HuH-7.5 (cell line): ENCODE measurements around the gene INSYN2A.

Experiments used
- DNase-seq: peaks from one replicate; pipeline ENCODE4 v3.0.0; 2011; ENCODE audit warnings: low spot score

INSYN2A gene, protein sequence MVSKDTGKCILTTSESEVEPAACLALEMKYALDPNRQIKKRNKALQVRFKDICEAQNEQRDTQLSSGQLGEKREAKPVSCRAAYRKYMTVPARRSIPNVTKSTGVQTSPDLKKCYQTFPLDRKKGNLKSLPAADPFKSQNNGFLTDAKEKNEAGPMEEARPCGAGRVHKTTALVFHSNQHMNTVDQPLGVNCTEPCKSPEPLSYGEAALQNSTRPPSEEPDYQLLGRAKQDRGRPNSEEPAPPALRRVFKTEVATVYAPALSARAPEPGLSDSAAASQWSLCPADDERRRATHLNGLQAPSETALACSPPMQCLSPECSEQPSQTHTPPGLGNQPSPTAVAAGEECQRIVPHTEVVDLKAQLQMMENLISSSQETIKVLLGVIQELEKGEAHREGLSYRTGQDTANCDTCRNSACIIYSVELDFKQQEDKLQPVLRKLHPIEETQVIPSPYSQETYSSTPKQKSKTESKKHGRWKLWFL

DNA sequence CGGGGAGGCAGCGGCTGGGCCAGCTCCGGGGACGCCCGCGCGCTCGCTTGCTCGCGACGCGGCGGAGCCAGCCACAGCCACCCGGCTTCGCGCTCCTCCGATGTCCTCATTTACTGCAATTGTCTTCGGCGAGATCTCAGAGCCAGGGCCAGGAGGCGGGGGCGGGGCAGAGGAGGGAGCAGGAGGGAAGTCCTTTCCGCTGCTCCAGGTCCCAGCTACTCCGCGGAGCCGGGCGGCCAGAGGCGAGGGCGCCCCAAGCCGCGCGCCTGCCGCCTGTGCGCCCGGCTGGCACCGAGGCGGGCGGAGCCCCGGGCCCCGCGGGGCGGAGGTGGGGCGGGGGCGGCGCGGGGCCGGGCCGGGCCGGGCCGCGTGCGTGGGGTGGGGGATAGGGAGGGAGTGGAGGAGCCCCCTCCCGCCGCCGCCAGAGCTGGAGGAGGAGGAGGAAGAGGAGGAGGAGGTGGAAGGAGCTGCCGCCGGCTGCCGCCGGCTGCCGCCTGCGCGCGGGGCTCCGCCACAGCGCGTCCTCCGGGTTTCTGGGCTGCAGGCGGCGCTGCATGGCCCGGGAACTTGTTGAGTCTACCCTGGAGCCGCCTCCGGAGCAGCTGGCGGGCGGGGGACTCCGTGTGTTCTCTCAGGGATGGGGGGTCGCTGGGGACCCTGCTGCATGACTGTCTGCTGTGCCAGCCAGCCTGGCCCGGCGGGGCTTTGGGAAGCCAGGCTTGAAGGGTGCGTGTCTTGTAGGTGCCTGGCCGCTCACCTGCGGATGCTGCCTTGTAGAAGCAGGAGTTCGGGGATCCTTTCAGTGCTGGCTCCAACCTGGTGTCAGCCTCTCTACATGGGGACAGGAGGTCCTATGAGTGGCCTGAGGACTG lies at the start of gene INSYN2A:
Gene INSYN2A, minus strand, starts transcription at position 310 of the 872 bp plus-strand sequence. CDS start 20,196 bp downstream, outside the sequence.
- no peak for DNase-seq

DNA sequence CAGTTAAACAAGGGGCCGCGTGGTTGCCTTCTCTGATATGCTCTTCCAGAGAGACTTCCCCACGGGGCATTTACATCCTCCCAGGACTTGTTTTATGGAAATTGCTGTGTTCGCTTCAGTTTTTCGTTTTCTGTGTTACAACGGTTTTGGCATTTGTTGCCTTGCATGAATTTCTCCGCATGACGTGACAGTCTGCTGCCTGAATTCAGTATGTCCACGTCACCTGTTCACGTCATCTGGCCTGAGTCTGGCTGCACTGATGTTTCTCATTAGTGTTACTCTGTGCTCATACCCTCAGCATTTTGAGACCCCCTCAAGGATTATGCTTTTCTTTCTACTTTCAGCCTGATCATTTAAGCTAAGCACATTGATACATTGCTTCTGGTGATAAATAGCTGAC lies 49.1 kb upstream of the INSYN2A start:
- DNase-seq = no peak

DNA sequence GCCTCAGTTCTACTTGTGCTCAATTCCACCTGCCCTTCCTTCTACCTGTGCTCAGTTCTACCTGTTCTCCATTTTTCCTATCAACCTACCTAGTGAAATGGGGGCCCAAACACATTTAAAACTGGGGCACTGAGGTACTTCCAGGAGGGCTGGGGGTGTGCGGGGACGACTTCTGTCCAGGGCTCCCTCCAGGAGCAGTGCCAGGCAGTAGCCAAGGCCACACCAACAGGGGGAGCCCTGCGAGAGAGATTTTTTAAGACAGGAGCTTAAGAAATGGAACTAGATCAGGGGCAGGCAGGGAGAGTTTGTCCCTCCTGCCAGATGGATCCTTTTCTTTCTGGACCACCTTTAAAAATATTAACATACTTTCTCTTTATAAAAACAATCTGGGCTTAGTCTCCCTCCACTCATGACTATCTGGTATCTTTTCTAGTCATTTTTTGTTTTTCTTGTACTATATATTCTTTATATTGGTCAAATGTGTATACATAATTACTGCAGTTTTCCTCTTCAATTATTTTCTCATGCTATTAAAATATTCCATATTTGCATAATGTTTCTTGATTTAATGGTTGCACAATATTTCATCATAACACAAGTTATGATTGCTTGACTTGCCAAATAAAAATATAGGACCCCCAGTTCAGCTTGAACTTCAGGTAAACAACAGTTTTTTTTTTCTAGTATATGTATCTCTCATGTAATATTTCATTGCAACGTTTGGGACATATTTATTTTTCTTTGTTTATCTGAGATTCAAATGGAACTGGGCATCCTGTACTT lies 47.3 kb upstream of the INSYN2A start:
- peak; percentile 32 for DNase-seq

DNA sequence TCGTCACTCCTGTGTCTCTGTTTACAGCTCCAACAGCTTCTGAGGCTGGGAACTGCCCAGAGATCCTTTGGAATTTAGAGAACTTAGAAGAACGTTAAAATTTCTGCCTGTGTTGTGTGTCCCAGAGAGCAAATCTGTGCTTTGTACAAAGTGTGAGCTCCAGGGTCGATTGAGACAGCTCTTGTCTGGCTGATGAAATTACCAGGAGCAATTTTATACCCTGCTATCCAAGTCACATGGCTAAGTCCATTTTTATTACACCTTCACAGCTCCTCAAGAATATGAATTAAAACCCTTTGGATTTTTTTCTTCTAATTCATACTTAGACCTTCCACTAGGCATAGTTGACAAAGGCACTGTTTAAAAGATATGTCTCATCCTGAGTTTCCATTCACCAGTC lies 46.5 kb upstream of the INSYN2A start:
- DNase-seq = no peak

DNA sequence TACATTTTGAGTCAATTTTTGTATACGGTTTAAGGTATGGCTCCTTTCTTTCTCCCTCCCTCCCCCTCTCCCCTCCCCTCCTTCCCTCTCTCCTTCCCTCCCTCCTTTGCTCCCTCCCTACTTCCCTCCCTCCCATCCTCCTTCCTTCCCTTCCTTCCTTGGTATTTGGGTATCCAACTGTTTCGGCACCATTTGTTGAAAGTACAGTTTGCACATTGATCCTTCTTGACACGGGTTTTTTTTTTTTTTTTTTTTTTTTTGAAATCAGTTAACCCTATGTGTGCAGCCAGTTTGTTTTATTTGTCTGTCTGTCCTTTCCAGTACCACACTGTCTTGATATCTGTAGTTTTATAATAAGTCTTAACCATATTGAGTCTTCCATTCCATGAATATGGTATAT lies 39.9 kb upstream of the INSYN2A start:
- no peak for DNase-seq

DNA sequence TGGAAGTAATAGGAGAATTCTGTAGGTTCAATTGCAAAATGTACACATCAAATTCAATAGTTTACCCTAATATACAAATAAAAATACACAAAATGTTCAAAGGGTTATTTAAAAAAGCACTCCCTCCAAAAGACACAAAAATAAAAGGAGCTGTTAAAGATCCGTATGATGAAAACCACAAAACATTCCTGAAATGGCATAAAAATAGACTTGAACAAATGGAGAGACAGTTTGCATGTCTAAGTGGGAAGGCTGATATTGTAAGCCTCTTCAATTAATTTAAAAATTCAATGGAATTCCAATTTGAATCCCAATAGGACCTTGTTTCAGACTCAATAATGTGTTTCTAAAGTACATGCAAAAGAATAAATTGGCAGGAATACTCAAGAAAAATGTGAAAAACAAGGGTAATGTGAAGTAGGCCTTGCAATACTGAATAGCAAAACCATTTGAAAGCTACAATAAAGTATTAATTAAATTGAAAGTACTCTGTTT lies 38.0 kb upstream of the INSYN2A start:
- DNase-seq = no peak

DNA sequence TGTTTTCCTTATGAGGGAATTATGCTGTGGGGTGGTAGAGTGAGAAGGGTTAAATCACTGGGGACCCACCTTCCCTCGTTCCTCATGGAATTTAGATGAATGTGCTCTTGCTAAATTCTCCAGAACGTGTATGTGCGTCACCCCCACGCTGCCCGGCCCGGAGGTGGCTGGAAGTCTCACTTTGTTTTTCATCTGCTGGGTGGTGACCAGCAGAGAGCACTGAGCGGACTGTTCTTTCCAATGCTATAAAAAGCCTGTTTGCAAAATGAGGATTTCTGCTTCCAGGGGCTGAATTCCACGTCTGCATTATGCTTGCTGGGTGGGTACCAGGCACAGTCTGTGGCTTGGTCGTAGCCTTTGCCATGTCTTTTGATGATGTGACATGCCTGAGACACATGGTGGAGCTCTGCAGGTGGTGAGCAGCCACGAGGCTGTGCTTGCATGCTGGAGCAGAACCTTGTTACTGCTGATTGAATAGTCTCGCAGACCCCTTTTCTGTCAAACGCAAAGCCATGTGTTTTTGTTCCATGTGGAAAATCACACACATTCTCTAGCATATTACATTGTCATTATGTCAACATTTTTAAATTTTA lies 31.9 kb upstream of the INSYN2A start:
- no peak for DNase-seq

DNA sequence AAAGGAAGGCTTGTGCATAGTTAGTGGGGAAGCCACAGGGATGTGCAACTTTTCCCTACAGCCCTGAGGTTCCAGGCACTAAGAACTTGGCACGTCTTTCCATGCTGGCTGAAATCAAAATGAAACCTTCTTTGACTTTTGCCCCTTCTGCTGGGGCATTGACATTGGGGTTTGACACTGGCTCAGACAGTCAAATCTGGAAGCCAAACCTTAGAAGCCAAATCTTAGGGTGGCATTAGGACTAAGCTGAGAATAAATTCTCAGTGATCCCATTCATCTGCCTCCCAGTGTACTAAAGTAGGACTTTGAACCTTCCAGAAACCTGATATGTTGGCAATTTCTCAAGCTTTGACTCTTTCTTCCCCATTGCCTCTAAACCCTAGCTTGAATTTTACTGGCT lies 31.3 kb upstream of the INSYN2A start:
- peak; percentile 8 for DNase-seq

DNA sequence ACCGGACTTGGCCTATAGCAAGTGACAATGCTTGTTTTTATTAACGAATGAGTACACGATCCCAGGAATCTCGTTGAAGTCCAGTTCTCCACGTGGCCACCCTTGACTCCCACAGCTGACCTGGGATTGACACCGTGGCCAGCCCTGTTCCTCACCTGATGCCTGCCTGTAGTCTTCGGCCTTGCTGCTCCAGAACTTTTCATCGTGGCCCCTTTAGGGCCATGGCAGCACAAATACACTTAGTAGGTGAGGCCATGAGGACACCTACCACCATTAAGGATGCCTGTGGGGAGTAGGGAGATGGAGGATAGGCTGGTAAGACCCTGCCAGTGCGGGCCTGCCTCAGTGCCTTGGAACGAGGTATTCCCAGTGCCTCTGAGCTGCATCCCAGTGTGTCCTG lies 30.6 kb upstream of the INSYN2A start:
- no peak for DNase-seq

DNA sequence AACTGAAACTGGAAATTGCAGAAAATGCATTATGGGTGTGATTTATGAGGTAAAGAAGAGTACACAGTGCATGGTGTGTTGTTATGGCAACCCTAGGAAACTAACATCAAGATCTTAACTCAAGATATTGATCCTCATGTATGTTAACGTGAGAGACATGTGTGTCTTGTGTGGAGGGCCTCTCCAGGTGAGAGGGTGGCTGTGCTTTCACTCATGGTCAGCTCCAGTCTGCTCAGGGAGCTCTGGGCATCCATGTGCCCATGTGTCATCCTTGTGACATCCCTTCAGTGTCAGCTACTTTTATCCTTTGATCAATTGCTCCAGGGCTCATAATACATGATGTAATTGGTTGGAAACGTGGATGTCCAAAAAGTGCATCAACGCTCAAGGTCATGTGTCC lies 24.9 kb upstream of the INSYN2A start:
- DNase-seq = no peak

DNA sequence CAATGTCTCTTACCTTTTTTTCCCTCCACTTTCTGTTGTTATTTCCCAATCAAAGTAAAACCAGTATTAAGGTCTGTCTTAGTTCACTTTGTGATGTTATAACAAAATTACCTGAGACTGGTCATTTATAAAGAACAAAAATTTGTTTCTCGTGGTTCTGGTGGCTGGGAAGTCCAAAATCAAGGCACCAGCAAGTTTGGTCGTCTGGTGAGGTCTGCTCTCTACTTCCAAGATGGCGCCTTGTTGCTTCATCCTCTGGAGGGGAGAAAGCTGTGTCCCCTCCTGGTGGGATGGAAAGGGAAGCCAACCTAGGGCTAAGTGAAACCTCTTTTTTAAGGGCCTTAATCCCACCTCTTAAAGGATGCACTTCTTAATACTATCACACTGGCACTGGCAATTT lies 22.3 kb upstream of the INSYN2A start:
- DNase-seq = no peak

DNA sequence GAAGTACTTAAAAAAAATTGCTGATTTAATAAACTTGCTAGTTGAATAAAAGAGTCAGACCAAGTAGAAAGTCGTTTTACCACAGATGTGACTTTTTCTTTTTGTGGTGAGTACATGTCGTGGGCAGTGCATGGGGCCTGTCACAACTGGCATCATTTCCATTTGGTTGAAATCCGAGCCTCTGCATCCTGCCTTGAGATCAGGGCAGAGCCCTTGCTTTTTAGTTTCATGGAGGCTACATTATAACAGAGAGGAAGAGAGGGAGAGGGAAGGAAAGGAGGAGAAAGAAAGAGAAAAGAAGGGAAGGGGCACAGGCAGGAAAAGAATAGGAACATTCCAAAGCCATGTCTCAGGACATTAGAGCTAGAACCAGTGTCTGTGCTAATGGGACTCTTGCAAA lies 20.4 kb upstream of the INSYN2A start:
- DNase-seq = no peak

DNA sequence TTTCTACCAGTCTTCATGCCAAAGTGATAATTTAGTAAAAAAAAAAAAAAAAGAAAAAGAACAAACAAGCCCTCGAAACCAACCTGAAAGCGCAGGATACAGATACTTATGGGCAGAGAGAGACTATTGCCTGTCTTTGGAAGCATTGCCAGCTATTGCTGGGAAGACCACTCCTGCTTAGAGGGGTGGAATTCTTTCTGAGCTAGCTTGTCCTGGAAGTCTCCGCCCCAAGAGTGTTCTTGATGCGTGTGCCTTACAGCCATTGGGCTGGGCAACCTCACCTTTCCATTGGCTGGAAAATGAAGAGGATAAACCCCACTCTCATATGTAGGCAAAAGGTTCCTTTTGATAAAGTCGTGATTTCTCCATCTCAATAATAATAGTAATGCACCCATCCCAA lies 19.9 kb upstream of the INSYN2A start:
- DNase-seq = no peak

DNA sequence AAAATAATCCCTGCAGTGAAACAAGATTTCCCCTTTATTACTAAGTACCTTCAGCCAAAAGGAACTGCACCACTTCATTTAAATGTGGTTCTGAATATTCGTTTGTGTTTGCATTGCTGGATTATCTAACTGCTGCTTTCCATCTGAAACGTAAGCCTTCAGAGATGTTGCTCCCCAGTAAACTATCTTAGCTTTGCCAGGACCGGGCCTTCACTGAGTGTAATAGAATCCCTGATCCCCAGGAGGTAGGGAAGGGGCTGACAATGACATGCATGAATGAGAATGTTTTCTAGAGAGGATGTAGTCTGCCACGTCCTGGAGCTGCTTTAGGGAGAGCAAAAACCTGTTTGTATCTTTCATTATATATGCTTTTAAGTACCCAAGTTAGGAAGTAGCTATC lies 19.5 kb upstream of the INSYN2A start:
- DNase-seq = no peak

DNA sequence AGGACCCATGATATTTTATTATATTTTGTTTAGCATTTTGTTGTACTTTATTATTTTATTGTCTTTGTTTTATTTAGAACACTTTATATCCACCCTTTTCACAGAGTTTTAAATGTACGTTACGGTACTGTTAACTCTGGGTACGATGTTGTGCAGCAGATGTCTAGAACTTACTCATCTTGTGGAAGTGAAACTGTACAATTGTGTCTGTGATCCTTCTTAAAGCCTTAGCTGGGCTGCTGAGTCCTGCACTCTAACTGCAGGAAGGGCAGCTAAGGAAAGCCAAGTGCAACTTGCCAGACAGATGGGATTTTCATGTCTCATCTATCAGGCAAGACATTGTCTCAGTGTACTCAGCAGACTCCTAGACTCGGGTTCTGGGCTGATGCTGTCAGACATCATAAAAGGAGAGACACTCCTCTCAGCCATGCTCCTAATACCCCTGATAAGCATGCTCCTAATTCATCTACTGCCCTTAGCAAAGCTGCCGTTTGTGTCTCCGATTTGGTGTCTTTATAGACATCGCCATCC lies 14.6 kb upstream of the INSYN2A start:
- DNase-seq = no peak

DNA sequence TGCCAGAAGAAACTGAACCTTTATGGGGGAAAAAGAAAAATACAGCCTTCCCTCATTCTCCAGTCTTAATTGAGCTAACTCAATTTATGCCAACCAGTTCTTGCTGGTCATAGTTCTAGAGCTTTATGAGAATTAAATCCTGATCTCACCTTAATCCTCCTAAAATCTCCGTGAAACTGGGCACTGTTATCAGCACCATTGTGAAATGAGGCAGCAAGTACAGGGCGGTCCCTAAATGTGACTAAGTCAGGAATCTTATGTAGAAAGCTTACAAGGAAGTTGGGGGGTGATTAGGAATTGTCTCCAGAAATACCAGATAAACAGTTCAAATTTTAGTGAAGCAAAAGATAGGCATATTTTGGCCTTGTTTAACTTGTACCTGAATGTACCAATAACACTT lies 10.7 kb upstream of the INSYN2A start:
- DNase-seq = no peak

DNA sequence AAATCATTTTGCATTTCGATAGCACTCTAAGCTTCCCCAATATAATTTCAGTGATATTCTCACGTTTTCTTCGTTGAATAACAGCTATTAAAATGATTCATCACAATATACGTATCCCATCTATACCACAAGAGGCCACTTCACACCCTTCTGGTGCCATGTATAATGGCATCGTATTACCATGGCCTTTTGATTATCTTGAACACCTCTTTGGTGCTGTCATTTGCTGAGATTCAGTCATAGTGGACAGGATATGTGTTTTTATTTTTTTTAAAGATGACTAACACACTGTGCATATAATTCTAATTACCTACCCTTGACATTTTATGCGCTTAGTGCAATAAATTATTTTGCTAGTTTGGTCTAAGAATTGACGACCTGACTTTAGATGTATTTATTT lies 6.7 kb upstream of the INSYN2A start:
- DNase-seq = no peak

DNA sequence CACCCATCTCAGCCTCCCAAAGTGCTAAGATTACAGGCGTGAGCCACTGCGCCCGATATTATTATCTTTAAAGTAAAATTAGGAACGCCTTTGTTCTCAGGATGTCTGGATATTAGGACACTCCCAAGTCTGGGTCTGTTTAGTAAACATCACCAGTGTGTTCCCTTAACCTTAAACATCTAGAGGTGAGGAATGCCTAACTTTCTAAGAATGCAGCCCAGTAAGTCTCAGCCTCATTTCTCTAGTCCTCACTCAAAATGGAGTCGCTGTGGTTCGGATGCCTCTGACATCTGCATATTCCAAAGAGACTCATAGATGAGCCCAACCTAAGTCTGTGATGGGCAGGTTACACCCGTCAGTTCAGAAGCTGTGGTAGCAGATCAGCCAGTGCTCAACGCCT lies 4.3 kb upstream of the INSYN2A start:
- no peak for DNase-seq

DNA sequence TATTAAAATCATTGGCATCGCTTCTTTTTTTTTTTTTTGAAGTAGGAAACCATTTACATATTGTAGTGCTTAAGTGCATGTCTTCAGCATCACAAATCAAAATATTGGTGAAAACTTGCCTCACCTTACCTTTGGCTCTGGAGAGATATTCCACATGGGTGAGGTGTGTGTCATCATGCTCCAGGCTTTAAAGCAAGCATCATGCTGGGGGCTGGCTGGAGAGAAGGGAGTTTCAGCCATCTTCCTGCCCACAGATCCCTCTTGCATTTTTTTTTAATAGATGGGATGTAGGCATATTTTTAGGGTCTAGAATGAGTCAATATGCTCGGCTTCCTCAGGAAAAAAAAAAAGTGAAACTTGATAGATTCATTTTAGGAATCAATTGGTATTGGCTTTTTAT lies 2.3 kb upstream of the INSYN2A start:
- no peak for DNase-seq

DNA sequence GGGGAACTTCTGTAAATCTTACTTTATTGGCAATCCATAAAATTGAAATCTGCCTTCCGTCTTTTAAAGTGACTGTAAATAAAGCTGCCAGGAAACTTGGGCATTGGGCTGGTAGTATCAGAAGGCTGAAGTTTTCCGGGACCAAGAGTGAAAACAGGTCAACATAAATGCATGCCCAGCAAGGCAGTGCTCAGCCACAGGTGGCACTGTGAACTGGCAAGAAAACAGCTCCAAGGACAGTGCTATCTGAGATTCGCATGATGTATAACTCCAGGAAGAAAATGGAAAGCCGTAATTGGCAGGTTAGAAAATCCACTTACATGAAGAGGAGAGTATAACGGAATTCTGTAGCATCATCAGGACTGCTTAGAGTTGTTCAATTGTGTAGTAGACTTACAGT lies 1.9 kb upstream of the INSYN2A start:
- DNase-seq = no peak

DNA sequence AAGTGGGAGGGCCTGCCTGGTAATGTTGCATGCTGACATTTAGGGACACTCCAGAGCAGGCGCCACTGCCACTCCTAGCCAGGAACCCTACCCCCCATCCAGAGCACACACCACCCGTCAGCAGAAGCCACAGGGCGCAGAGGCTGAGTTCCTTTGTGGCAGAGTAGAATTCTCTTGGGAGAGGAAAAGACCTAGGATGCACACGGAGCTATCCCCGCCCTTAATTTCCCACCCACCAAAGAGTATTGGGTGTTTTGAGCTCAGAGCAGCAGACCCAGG lies 702 bp upstream of the INSYN2A start:
- no peak for DNase-seq
